Hippocampal formation (tissue), 2 donors: Measurements from ENCODE around the gene GPR146.
A peak's percentile ranks its signal among the peaks of the same experiment; 100 is the strongest.
"Not testable (repeated sequence)": the region's sequence is repeated elsewhere in the genome, so short reads cannot be mapped to it uniquely, and the experiment has no call there.

Source experiments
- DNase-seq, 2 donors: peaks; one replicate each; lab custom pipeline; 2025; lab: John Stamatoyannopoulos, UW

GPR146 gene

GRCh38 chr7:1058311-1058710, 14.0 kb downstream of the GPR146 start:
- no peak for DNase-seq

- no peak for DNase-seq
Measured at GRCh38 chr7:1058821-1059199, 14.5 kb downstream of the GPR146 start.

GRCh38 chr7:1059200-1060091, 15.1 kb downstream of the GPR146 start:
- no peak for DNase-seq

GRCh38 chr7:1060315-1061072, 16.1 kb downstream of the GPR146 start:
- DNase-seq, result no peak

GRCh38 chr7:1061180-1061579, 16.8 kb downstream of the GPR146 start:
- no peak for DNase-seq

- DNase-seq, result no peak
Measured at GRCh38 chr7:1062296-1063294, 18.2 kb downstream of the GPR146 start.

- no peak for DNase-seq
Measured at GRCh38 chr7:1063361-1063760, 19.0 kb downstream of the GPR146 start.

- DNase-seq, result no peak
Measured at GRCh38 chr7:1064581-1064980, 20.2 kb downstream of the GPR146 start.

- DNase-seq, result no peak
Measured at GRCh38 chr7:1065263-1065584, 20.9 kb downstream of the GPR146 start.

- DNase-seq, result peak; percentile 47 to 72
Measured at GRCh38 chr7:1065585-1066241, 21.4 kb downstream of the GPR146 start.

GRCh38 chr7:1066242-1066588, 21.9 kb downstream of the GPR146 start:
- DNase-seq, result no peak

GRCh38 chr7:1068013-1068412, 23.7 kb downstream of the GPR146 start:
- DNase-seq, result no peak

- no peak for DNase-seq
Measured at GRCh38 chr7:1068619-1069018, 24.3 kb downstream of the GPR146 start.

GRCh38 chr7:1070544-1071011, 26.2 kb downstream of the GPR146 start:
- no peak for DNase-seq

- no peak for DNase-seq
Measured at GRCh38 chr7:1071731-1072254, 27.4 kb downstream of the GPR146 start.

GRCh38 chr7:1073142-1073977, 29.0 kb downstream of the GPR146 start:
- no peak for DNase-seq

- DNase-seq, result not testable (repeated sequence)
Measured at GRCh38 chr7:1074018-1074417, 29.7 kb downstream of the GPR146 start.

- DNase-seq, result no peak
Measured at GRCh38 chr7:1074593-1075431, 30.5 kb downstream of the GPR146 start.
